HG03103 (cell line): ENCODE results near the gene RAD51B.

Source experiments
- ATAC-seq: cut with Tn5 transposase; IDR thresholded peaks from one replicate; pipeline ENCODE4 v1.9.1; 2021; ENCODE audit warnings: low read depth; ENCODE audit not compliant: unreplicated experiment

The RAD51B gene

DNA sequence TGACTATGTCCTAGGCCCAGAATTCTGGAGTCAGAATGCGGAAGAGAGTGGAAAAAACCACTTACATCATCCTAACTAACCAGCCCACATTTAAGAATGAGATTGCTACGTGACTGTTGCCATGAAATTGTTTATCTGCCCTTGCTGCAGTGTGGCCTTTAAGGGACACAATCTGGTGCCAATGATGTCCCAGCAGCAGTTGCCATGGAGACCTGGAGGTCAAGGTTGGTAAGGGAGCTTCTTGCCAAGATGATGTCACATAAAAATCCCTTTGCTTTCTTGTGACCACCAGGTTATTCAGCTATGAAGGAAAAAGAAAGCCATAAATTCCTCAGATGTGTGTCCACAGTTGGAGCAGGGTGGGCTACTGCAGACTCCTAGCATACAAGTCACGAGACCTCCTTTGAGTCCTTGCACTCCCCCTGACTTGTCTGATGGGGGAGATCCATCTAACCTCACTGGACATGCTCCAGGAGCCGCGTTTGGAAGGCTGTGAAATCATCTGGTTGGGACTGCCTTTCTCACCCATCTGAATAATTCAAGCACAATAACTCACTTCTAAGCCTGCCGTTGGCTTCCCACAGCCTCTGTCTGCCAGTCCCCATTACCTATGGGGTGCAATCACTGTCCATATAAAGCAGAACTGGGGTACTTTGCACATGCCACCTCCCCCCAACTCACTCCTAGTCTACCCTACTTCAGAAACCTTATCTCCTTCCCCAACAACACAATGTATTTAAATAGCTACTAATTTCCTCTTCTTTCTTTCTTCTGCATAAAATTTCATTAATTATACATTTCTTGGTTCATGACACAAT is 807.7 kb downstream of the RAD51B start:
- no peak for ATAC-seq

DNA sequence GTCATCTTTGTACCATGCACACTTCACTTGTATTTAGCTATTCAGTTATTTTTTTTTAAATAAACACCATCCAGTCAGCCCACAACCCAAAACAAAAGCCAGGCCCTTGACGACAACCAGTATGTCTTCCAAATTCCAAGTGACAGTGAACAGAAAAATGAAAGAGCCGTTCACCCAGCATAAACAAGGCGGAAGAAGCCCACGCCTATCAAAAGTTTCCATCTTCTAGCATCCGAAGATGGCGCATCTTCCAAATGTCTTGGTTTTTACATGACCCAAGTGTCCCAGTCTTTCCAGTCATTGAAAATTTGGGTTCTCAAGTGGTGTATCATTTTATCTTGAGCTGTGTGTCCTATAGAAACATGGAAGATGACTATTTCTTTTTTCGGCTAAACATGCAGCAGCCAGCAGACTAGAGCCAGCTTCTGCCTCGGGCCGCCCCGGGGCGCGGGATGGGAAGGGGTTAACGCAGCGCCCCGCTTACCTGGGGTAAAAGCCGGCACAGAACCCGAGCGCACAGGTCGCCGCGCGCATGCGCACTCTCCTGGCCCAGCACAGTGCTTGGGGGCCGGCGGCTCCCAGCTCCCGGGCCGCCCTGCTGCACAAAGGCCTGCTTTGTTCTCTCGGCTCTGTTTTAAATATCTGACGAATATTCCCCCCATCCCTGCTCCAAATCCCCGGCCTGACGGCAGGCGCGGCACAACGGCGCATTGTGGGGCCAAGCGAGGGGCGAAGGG is 808.5 kb downstream of the RAD51B start:
- ATAC-seq, result no peak

DNA sequence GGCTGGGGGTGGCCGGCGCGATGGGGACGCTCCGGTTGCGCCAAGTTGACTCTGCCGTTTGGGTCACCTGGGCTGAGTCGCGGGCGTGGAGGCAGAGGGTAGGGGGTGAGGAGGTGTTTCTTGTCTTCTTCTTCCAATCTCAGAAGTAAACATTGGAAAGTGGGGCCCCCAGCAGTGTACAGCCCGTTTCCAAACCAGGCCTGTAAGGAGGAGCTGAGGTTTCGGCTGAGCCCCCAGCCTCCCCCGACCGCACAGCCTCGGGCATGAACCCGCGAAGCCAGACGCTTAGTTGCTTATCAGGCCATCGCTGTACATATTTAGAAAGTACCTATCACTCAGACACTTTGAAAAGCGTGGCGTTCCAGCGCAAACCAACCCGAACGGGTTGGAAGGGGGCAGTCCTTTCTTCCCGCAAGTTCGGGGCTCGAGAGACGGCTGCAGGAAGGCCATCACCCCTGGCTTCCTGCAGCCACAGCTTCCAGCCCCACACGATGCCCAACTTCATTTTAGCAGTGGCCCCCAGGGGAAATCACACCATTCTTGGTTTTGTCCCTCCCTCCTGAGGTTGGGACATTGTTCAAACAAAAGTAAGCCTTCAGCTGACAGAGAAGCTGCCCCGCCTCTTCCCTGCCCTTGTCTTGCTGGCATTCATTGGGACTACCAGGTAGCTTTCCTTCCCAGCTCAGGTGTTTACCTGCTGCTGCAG is 809.2 kb downstream of the RAD51B start:
- ATAC-seq, result no peak

DNA sequence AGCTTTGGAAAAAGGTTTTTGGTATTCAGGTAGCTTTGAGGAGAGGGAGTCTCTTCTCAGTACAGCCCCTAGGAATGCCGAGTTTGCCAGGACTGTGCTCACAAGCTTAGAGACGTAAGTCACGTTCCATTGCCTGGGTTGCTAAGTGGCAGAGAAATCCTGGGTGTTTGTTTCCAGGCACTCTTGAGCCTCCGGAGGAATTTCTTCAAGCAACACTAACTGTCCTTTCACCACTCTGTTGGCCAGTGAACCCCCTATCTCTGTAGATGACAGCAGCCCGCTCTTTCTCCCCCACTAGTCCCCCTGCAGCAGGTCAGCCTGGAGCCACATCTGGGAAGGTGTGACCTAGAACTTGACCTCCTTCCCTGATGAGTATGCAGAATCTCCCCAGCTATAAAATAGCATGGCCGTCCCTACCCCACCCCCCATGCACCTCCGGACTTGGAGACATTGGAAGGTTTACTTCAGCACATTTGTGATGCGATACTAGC is 810.5 kb downstream of the RAD51B start:
- no peak for ATAC-seq

DNA sequence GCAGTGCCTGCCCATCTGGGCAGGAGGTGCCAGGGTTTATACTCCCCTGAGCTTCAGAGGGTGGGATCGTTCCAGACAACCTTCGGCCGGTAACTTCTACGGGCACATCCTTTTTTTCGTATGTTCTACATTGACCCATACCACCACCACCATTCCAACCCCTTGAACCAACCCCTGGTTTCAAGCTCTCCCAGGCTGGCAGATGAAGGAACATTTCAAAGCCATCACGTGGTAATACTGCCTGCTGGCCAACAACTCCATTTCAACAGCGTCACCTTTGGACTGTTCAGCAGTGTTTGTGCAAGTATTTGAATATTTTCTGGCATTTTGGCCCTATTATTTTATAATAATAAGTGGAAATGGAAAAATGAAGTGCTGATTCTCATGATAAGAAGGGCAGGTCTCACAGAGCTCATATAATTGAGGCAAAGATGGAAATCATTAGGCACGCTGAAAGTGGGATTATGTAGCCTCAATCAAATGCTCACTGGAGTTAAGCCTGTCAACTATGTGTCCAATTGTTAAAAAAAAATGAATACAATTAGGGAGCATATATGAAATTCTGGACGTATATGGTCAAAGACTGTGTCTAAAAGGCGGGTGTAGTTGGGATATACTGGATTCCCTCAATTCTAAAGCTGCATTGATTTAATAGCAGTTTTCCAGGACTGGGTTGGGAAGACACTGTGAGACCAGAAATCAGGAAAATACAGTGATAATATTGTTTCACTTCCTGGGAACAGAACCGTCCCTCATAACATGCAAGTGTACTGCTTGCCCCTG is 811.2 kb downstream of the RAD51B start:
- no peak for ATAC-seq

GRCh38 chr14:68631394-68632053 is 811.9 kb downstream of the RAD51B start:
- ATAC-seq, result no peak

- no peak for ATAC-seq
Observed at GRCh38 chr14:68632054-68632895, 812.7 kb downstream of the RAD51B start.

GRCh38 chr14:68633131-68633991 is 813.8 kb downstream of the RAD51B start:
- no peak for ATAC-seq

DNA sequence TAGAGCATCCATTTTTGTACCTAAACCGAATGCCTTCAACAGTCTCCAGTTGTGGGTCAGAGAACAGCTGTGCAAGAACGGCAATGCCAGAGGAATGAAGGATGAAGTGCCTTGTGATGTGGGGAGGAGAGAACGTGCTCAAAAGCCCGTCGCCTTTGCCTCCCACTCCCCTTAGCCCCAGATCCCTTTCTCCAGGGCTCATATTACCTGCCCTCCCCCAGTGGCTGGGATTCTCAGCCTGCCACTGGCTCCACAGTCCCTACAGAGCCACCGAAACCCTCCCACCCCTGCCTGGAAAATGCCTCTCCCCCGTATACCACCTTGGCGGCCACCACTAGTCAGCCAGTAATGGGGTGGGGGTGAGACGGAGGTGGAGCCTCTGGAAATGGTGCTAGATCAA is 814.8 kb downstream of the RAD51B start:
- ATAC-seq, result no peak

DNA sequence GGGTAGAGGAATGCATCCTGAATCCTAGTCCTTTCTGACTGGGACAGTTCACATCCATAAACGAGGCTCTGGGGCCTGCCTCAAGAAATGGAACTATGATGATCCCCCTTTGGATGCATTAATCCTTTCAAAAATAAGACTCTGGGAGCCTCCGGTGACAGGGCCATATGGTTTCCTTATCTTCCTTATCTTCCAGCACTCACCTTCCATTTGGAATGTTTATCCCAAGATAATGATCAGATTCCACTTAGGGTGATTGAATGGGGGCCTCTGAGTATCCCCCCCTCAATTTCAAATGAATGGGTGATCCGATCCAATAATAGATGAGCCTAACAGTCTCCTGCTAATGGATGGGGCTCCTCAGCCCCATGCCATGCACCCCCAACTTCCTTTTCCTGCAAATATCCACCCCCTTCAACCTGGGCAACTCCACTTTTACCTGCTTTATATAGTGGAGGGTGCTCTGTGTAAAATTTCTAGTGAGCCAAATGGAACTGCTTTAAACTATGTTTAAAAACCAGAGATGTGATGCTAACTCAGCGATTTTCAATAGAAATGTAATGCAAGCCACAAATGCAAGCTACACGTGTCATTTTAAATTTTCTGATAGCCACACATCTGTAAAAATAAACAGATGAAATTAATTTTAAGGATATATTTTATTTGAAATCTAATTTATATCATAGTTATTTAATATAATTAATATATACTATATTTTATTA is 815.5 kb downstream of the RAD51B start:
- ATAC-seq, result no peak

DNA sequence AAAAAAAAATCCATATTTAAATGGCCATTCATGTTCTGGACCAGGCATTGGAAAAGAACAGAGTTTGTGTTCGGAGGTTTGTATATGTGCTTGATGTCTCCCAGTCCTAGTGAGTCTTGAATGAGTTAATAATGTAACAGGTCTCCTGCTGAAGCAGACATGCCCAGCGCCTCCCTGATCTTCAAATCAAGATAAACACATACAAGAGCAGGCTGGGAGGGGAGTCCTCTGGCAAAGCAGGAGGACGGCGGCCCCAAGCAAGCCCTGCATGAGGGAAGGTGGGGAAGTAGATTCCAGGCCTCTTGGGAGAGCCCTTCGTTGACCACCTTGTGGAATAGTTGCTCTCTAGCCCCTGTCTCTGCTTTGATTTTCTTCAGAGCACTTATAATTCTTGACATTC is 817.0 kb downstream of the RAD51B start:
- ATAC-seq, result no peak

- ATAC-seq, result no peak
Observed at GRCh38 chr14:68637106-68638021, 817.8 kb downstream of the RAD51B start.

- ATAC-seq, result no peak
Observed at GRCh38 chr14:68638141-68638999, 818.8 kb downstream of the RAD51B start.

DNA sequence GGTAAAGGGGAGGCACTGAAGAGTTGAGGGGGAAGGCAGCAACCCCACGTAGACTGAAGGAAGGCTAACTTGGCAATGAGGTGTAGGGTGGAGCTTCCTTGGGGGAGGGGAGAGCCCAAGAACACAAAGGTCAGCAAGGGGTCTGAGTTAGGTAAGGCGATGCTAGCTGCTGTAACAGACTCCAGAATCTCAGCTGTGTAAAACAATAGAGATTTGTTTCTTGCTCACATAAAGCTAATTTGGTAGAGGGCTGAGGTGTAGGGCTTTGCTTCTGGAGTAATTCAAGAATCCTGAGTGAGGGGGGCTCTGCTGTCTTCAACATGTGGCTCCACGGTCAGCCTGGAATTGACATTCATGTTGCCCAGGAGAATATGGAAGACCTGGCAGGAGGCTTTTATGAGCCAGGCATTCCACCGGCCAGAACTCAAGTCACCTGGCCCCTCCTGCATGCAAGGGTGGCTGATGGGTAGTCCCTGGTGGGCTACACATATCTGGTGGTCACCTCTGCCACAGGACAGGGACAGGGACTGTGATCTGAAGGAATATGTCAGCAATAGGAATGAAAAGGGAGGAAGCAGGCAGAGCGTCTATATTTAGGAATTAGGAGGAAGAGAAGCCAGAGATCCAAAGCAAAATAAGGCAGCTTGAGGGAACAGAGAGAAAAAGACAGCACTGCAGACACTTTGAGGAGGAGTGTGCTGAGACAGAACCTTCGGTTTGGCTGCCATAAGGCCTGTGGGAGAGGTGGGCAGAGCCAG is 819.6 kb downstream of the RAD51B start:
- ATAC-seq, result no peak
